Measurements from ENCODE around the gene C1orf122.
"Not testable (repeated sequence)": the region's sequence is repeated elsewhere in the genome, so short reads cannot be mapped to it uniquely, and the experiment has no call there.

Gene C1orf122

GRCh38 chr1:37764888-37765441, 42.6 kb upstream of the C1orf122 start, which contains the start of gene EPHA10:
TSS of gene EPHA10 (minus strand) at chr1:37765120. CDS start at chr1:37765066, 54 bp downstream.
- POLR2A ChIA-PET = interaction anchor here (1.7 kb wide), 1 partner anchor 75 kb away, joined by 6 read pairs; a partner anchor contains a TSS
- TF ChIP-seq BHLHE40 (IDR thresholded peaks at IDR 0.05; ENCODE audit: borderline replicate concordance) (no peak), LEF1 (IDR thresholded peaks at IDR 0.05; ENCODE audit: borderline replicate concordance) (no peak), SUZ12 (IDR thresholded peaks at IDR 0.05) (no peak), FOXK2 (IDR thresholded peaks at IDR 0.05) (no peak), ZNF384 (IDR thresholded peaks at IDR 0.05) (no peak), FOXA1 (IDR thresholded peaks at IDR 0.05) (no peak), FOXM1 (IDR thresholded peaks at IDR 0.05; ENCODE audit: borderline replicate concordance) (no peak), HDGF (IDR thresholded peaks at IDR 0.05; ENCODE audit: borderline replicate concordance) (no peak)
- CTCF ChIA-PET = interaction anchor here (0.5 to 0.6 kb wide), 2 partner anchors 159 to 208 kb away, joined by 3 read pairs; no protein-coding TSS in a partner anchor
- DNase-seq (ENCODE audit: extremely low spot score) = no peak

DNA sequence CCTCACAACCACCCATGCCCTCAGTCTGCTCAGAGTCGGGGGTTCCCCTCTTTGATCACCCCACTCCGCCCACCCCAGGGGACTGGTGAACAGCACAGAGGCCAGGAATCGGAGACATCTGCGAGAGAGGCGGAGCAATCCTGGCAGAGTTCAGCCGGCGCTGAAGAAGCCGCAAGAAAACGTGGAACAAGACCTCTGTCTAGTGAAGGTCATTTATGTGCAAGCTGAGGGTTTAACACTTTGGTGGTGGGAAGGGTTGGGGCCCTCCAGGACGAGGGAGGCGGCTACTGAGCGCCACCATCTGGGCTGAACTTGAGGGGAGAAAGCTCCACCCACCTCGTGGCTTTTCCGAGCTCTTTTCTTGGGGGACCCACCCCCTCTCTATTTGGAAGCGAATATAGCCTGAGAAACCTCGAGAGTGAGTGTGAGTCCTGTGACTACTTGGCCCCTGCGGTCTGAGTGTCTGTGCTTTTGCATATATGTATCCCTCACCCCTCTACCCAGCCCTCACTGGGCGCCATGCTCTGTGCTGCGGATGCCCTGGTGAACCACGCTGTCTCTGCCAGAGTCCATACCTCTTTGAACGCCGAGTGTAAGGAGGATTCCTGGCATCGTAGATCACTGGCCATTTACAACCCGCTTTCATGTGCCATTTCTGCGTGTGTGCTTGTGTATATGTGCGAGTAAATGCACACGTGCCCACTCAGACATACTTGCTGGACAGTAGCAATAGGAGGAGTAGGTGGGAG, 41.5 kb upstream of the C1orf122 start:
- CTCF ChIA-PET = interaction anchor here (1.0 to 1.1 kb wide), 2 partner anchors 9 to 75 kb away, joined by 3 to 5 read pairs; a partner anchor contains a TSS
- TF ChIP-seq BHLHE40 (IDR thresholded peaks at IDR 0.05; ENCODE audit: borderline replicate concordance) (no peak), SP1 (IDR thresholded peaks at IDR 0.05) (no peak), FOXA1 (IDR thresholded peaks at IDR 0.05) (no peak), TARDBP (IDR thresholded peaks at IDR 0.05) (no peak)
- no peak for DNase-seq (ENCODE audit: extremely low spot score)
- POLR2A ChIA-PET = interaction anchor here (0.9 to 1.7 kb wide), 3 partner anchors 26 to 76 kb away, joined by 4 to 6 read pairs (median 5); partner anchors contain the start of gene CDCA8

- DNase-seq (ENCODE audit: extremely low spot score) = no peak
- TF ChIP-seq ELF4 (IDR thresholded peaks at IDR 0.05) (no peak), LEF1 (IDR thresholded peaks at IDR 0.05; ENCODE audit: borderline replicate concordance) (no peak), SP1 (IDR thresholded peaks at IDR 0.05) (no peak), BHLHE40 (IDR thresholded peaks at IDR 0.05; ENCODE audit: borderline replicate concordance) (no peak), NFRKB (IDR thresholded peaks at IDR 0.05) (no peak), TARDBP (IDR thresholded peaks at IDR 0.05) (no peak), ARNT (IDR thresholded peaks at IDR 0.05) (no peak), PKNOX1 (IDR thresholded peaks at IDR 0.05) (no peak), FOXM1 (IDR thresholded peaks at IDR 0.05; ENCODE audit: borderline replicate concordance) (no peak), L3MBTL2 (conservative IDR thresholded peaks at IDR 0.05) (no peak), SUZ12 (IDR thresholded peaks at IDR 0.05) (no peak), ZNF384 (IDR thresholded peaks at IDR 0.05) (no peak), FOXK2 (IDR thresholded peaks at IDR 0.05) (no peak), HDGF (IDR thresholded peaks at IDR 0.05; ENCODE audit: borderline replicate concordance) (no peak), FOXA1 (IDR thresholded peaks at IDR 0.05) (no peak)
- CTCF ChIA-PET = no interaction called here
- POLR2A ChIA-PET = no interaction called here
Observed at GRCh38 chr1:37767488-37767887, 40.1 kb upstream of the C1orf122 start.

DNA sequence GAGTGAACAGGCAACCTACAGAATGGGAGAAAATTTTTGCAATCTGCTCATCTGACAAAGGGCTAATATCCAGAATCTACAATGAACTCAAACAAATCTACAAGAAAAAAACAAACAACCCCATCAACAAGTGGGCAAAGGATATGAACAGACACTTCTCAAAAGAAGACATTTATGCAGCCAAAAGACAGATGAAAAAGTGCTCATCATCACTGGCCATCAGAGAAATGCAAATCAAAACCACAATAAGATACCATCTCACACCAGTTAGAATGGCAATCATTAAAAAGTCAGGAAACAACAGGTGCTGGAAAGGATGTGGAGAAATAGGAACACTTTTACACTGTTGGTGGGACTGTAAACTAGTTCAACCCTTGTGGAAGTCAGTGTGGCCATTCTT, 36.1 kb upstream of the C1orf122 start:
- DNase-seq (ENCODE audit: extremely low spot score); CTCF ChIA-PET; POLR2A ChIA-PET: not testable (repeated sequence)

DNA sequence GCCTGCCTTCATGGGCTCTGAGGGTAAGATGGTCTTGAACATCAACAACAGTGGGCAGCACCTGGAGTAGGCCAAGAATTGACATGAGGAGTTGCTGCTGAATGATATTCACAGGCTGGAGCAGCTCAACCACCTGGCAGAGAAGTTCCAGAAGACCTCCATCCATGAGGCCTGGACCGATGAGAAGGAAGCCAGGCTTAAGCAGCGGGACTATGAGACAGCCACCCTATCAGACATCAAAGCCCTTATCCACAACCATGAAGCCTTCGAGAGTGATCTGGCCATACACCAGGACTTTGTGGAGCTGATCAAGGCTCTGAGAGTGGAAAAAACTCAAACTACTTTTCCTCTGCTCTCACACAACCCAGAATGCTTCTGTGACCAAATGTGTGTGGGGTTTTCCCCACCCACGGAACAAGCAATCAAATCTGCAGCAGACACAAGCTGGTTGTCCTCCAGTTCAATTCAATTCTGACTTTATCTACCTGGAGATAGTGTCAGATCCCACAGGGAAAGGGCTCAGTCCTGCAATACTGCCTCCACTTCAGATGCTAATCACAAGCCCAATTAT, 30.6 kb upstream of the C1orf122 start:
- TF ChIP-seq TARDBP (IDR thresholded peaks at IDR 0.05) (no peak), CTBP1 (IDR thresholded peaks at IDR 0.05; ENCODE audit: borderline replicate concordance) (no peak), LEF1 (IDR thresholded peaks at IDR 0.05; ENCODE audit: borderline replicate concordance) (no peak), ZNF384 (IDR thresholded peaks at IDR 0.05) (no peak), PKNOX1 (IDR thresholded peaks at IDR 0.05) (no peak), ELF4 (IDR thresholded peaks at IDR 0.05) (no peak), HDGF (IDR thresholded peaks at IDR 0.05; ENCODE audit: borderline replicate concordance) (no peak), BHLHE40 (IDR thresholded peaks at IDR 0.05; ENCODE audit: borderline replicate concordance) (no peak), L3MBTL2 (conservative IDR thresholded peaks at IDR 0.05) (no peak), FOXM1 (IDR thresholded peaks at IDR 0.05; ENCODE audit: borderline replicate concordance) (no peak), SP1 (IDR thresholded peaks at IDR 0.05) (no peak), FOXA1 (IDR thresholded peaks at IDR 0.05) (no peak), FOXK2 (IDR thresholded peaks at IDR 0.05) (no peak)
- POLR2A ChIA-PET = no interaction called here
- CTCF ChIA-PET = no interaction called here
- DNase-seq (ENCODE audit: extremely low spot score) = no peak

- ChIA-PET CTCF (no interaction called here), POLR2A (no interaction called here)
- DNase-seq (ENCODE audit: extremely low spot score) = no peak
- TF ChIP-seq ARNT (IDR thresholded peaks at IDR 0.05) = no peak
- no peak for TF ChIP-seq HDGF (IDR thresholded peaks at IDR 0.05; ENCODE audit: borderline replicate concordance)
- TF ChIP-seq CTBP1 (IDR thresholded peaks at IDR 0.05; ENCODE audit: borderline replicate concordance) = no peak
- TF ChIP-seq SP1 (IDR thresholded peaks at IDR 0.05) = no peak
- no peak for TF ChIP-seq LEF1 (IDR thresholded peaks at IDR 0.05; ENCODE audit: borderline replicate concordance)
- no peak for TF ChIP-seq PKNOX1 (IDR thresholded peaks at IDR 0.05)
- no peak for TF ChIP-seq SUZ12 (IDR thresholded peaks at IDR 0.05)
- TF ChIP-seq ELF4 (IDR thresholded peaks at IDR 0.05) = no peak
- no peak for TF ChIP-seq NFRKB (IDR thresholded peaks at IDR 0.05)
- no peak for TF ChIP-seq BHLHE40 (IDR thresholded peaks at IDR 0.05; ENCODE audit: borderline replicate concordance)
- no peak for TF ChIP-seq FOXA1 (IDR thresholded peaks at IDR 0.05)
- no peak for TF ChIP-seq FOXK2 (IDR thresholded peaks at IDR 0.05)
- no peak for TF ChIP-seq TARDBP (IDR thresholded peaks at IDR 0.05)
- TF ChIP-seq FOXM1 (IDR thresholded peaks at IDR 0.05; ENCODE audit: borderline replicate concordance) = no peak
- TF ChIP-seq L3MBTL2 (conservative IDR thresholded peaks at IDR 0.05) = no peak
- no peak for TF ChIP-seq ZNF384 (IDR thresholded peaks at IDR 0.05)
Observed at GRCh38 chr1:37778654-37779053, 28.9 kb upstream of the C1orf122 start.
